DOHH2 (cell line): ENCODE measurements around the gene KAT2B.
"Not testable (repeated sequence)": the region's sequence is repeated elsewhere in the genome, so short reads cannot be mapped to it uniquely, and the experiment has no call there.

Experiments used
- CTCF ChIP-seq: fragments of 200-600 bp; sonication (generic); IDR thresholded peaks from one replicate; pipeline ENCODE4 v1.5.1; 2014; ENCODE audit warnings: antibody characterized with exemption, mild to moderate bottlenecking, low read depth, low read length; ENCODE audit not compliant: poor library complexity, severe bottlenecking
- EZH2phosphoT487 ChIP-seq: fragments of 200-600 bp; sonication (generic); IDR thresholded peaks from 2 replicates; pipeline ENCODE4 v1.6.1; 2017; ENCODE audit warnings: borderline replicate concordance, mild to moderate bottlenecking, antibody characterized with exemption, low read length, moderate library complexity, mixed read lengths

GRCh38 chr3:20045141-20045540 lies 4.9 kb downstream of the KAT2B start:
- TF ChIP-seq CTCF, EZH2phosphoT487: not testable (repeated sequence)
